Transverse colon (tissue), 4 donors: Measurements from ENCODE around the gene FRS3.

Experiments
- CTCF ChIP-seq, 5 experiments: fragments of 200-600 bp in 3 of 5; fragments of 450-650 bp in 2 of 5; sonication (generic) in 3 of 5; IDR thresholded peaks; 1 replicate in 2 of 5; 2 replicates in 3 of 5; pipeline ENCODE4 v1.5.1; 2016 to 2017; ENCODE audit warnings: antibody characterized with exemption in 5 of 5, inconsistent platforms in 3 of 5, mild to moderate bottlenecking in 2 of 5, moderate library complexity in 1 of 5
- EP300 ChIP-seq: sonication (generic); formaldehyde crosslinking; IDR thresholded peaks from one replicate; pipeline ENCODE4 v1.6.1; 2017; ENCODE audit warnings: antibody characterized with exemption, low read depth
- POLR2A ChIP-seq: fragments of 450-650 bp; IDR thresholded peaks from one replicate; pipeline ENCODE4 v1.6.1; 2016; ENCODE audit warnings: antibody characterized with exemption, mild to moderate bottlenecking, moderate library complexity
- POLR2AphosphoS5 ChIP-seq, 3 donors: sonication (generic); formaldehyde crosslinking; IDR thresholded peaks; one replicate each; pipeline ENCODE4 v1.6.1; 2016; ENCODE audit warnings: antibody characterized with exemption in 3 of 3

- TF ChIP-seq POLR2AphosphoS5 (IDR thresholded peaks at IDR 0.05) (no peak), CTCF (IDR thresholded peaks at IDR 0.05) (no peak), POLR2A (no peak), EP300 (no peak)
Observed at GRCh38 chr6:41796474-41796873, 16.8 kb upstream of the FRS3 start.
